HG02588 (cell line): ENCODE results near the gene NDUFS2.

Experiments
- ATAC-seq: cut with Tn5 transposase; IDR thresholded peaks from one replicate; pipeline ENCODE4 v1.9.1; 2021; ENCODE audit warnings: mild to moderate bottlenecking, moderate library complexity; ENCODE audit not compliant: unreplicated experiment

NDUFS2 gene

GRCh38 chr1:161193561-161194235 is 8.5 kb upstream of the NDUFS2 start:
- ATAC-seq = no peak

GRCh38 chr1:161195171-161195570 is 7.0 kb upstream of the NDUFS2 start:
- no peak for ATAC-seq

GRCh38 chr1:161196111-161196510 is 6.1 kb upstream of the NDUFS2 start:
- no peak for ATAC-seq

GRCh38 chr1:161196521-161197451 is 5.4 kb upstream of the NDUFS2 start:
- no peak for ATAC-seq

- ATAC-seq = no peak
Measured at GRCh38 chr1:161197560-161198193, 4.5 kb upstream of the NDUFS2 start.

GRCh38 chr1:161198194-161198896 is 3.8 kb upstream of the NDUFS2 start:
- ATAC-seq = no peak

GRCh38 chr1:161198897-161199431 is 3.2 kb upstream of the NDUFS2 start, which contains the start of gene ADAMTS4:
Gene ADAMTS4, minus strand, starts transcription at chr1:161199054. Its CDS starts 427 bp downstream, at chr1:161198627.
- no peak for ATAC-seq

- no peak for ATAC-seq
Measured at GRCh38 chr1:161199506-161200139, 2.5 kb upstream of the NDUFS2 start.

- ATAC-seq = no peak
Measured at GRCh38 chr1:161200421-161200991, 1.7 kb upstream of the NDUFS2 start.

GRCh38 chr1:161200992-161201835 is 953 bp upstream of the NDUFS2 start:
- no peak for ATAC-seq

GRCh38 chr1:161206411-161207140 is 4.4 kb downstream of the NDUFS2 start:
- no peak for ATAC-seq

GRCh38 chr1:161207173-161207572 is 5.0 kb downstream of the NDUFS2 start:
- no peak for ATAC-seq

GRCh38 chr1:161209790-161210409 is 7.7 kb downstream of the NDUFS2 start:
- no peak for ATAC-seq

- no peak for ATAC-seq
Measured at GRCh38 chr1:161214369-161214768, 12.2 kb downstream of the NDUFS2 start.

- ATAC-seq = no peak
Measured at GRCh38 chr1:161215076-161215475, 12.9 kb downstream of the NDUFS2 start, which contains the start of gene FCER1G. Gene FCER1G, plus strand, starts transcription at chr1:161215295. Its CDS starts 27 bp downstream, at chr1:161215322.

GRCh38 chr1:161216945-161217712 is 15.0 kb downstream of the NDUFS2 start:
- peak; percentile 67 for ATAC-seq

GRCh38 chr1:161217831-161218230 is 15.7 kb downstream of the NDUFS2 start:
- ATAC-seq = no peak
